ENCODE measurements around the gene OR2V2. TPM values are rescaled to one million over a fixed set of nuclear protein-coding genes. Genes with fewer than 3 reads are reported as not detected.

Gene OR2V2
- total RNA-seq, 1 donor, result not detected

DNA sequence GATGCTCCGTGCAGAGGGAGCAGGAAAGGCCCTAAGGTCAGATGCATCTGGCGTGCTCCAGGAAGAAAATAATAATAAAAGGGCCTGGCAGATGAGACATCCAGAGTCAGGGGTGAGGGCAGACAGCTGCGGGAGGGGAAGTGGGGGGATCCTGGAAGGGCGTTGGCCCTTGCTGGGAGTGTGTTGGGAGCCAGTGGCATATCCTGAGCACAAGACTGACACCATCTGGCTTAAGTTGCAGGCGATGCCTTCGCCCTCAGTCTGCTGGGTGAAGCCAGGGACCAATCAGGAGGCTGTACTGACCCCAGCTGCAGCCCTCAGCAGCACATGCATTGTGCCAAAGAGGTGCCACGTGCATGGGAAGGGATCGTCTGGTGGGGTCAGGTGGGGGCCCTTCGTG, 3.8 kb downstream of the OR2V2 start:
- TF ChIP-seq, protein P1, sequence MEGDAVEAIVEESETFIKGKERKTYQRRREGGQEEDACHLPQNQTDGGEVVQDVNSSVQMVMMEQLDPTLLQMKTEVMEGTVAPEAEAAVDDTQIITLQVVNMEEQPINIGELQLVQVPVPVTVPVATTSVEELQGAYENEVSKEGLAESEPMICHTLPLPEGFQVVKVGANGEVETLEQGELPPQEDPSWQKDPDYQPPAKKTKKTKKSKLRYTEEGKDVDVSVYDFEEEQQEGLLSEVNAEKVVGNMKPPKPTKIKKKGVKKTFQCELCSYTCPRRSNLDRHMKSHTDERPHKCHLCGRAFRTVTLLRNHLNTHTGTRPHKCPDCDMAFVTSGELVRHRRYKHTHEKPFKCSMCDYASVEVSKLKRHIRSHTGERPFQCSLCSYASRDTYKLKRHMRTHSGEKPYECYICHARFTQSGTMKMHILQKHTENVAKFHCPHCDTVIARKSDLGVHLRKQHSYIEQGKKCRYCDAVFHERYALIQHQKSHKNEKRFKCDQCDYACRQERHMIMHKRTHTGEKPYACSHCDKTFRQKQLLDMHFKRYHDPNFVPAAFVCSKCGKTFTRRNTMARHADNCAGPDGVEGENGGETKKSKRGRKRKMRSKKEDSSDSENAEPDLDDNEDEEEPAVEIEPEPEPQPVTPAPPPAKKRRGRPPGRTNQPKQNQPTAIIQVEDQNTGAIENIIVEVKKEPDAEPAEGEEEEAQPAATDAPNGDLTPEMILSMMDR (IDR thresholded peaks at IDR 0.05; ENCODE audit: insufficient read depth, low read length), result no peak
- DNase-seq (ENCODE audit: low read depth), result no peak
- no peak overlapping the region for H3K4me3 ChIP-seq (ENCODE audit: low read depth, low read length)

GRCh38 chr5:181152406-181152805, 5.0 kb downstream of the OR2V2 start:
- DNase-seq (ENCODE audit: low read depth), result no peak
- TF ChIP-seq, protein P1 (IDR thresholded peaks at IDR 0.05; ENCODE audit: insufficient read depth, low read length), result no peak
- no peak overlapping the region for H3K4me3 ChIP-seq (ENCODE audit: low read depth, low read length)

GRCh38 chr5:181153814-181154213, 6.4 kb downstream of the OR2V2 start:
- H3K4me3 ChIP-seq (ENCODE audit: low read depth, low read length), result no peak overlapping the region
- DNase-seq (ENCODE audit: low read depth), result no peak
- TF ChIP-seq, protein P1 (IDR thresholded peaks at IDR 0.05; ENCODE audit: insufficient read depth, low read length), result no peak

DNA sequence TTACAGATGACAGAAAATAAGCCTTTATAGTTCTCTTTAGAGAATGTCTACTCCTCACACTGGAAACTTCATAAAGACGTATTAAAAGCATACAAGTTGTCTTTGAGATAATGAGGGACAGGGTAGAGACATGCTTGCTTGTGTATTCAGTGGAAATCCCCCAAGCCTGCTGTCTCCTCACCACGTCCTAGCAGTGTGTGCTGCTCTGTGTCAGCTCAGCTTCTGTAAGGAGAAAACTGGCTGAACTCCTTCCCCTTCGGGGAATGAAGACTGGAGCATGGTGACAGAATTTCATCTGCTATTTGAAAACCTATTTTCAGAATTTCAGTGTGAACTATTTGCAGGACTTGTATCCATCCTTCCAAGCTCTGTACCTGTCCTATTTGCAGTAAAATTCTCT, 9.4 kb downstream of the OR2V2 start:
- H3K4me3 ChIP-seq (ENCODE audit: low read depth, low read length), result no peak overlapping the region
- TF ChIP-seq, protein P1 (IDR thresholded peaks at IDR 0.05; ENCODE audit: insufficient read depth, low read length), result no peak
- DNase-seq (ENCODE audit: low read depth), result no peak

- TF ChIP-seq, protein P1 (IDR thresholded peaks at IDR 0.05; ENCODE audit: insufficient read depth, low read length), result no peak
- H3K4me3 ChIP-seq (ENCODE audit: low read depth, low read length), result no peak overlapping the region
- no peak for DNase-seq (ENCODE audit: low read depth)
Observed at GRCh38 chr5:181158869-181159268, 11.5 kb downstream of the OR2V2 start.

GRCh38 chr5:181159286-181160151, 12.1 kb downstream of the OR2V2 start:
- TF ChIP-seq, protein P1 (IDR thresholded peaks at IDR 0.05; ENCODE audit: insufficient read depth, low read length), result peak; percentile 93
- H3K4me3 ChIP-seq (ENCODE audit: low read depth, low read length), result no peak overlapping the region
- DNase-seq (ENCODE audit: low read depth), result peak; percentile 77

All from fibroblast of the aortic adventitia (primary cell).